ENCODE data around the gene SLC22A23.
A peak's percentile ranks its signal among the peaks of the same experiment; 100 is the strongest.

Gene SLC22A23

GRCh38 chr6:3421791-3422434 lies 34.9 kb downstream of the SLC22A23 start:
- no peak for DNase-seq

- DNase-seq = no peak
Measured at GRCh38 chr6:3421143-3421542, 35.7 kb downstream of the SLC22A23 start.

GRCh38 chr6:3419624-3420272 lies 37.1 kb downstream of the SLC22A23 start:
- DNase-seq = no peak

- DNase-seq = no peak
Measured at GRCh38 chr6:3418496-3419060, 38.3 kb downstream of the SLC22A23 start.

GRCh38 chr6:3417473-3417872 lies 39.4 kb downstream of the SLC22A23 start:
- no peak for DNase-seq

- DNase-seq = no peak
Measured at GRCh38 chr6:3415490-3415889, 41.4 kb downstream of the SLC22A23 start.

- no peak for DNase-seq
Measured at GRCh38 chr6:3415082-3415453, 41.8 kb downstream of the SLC22A23 start.

- no peak for DNase-seq
Measured at GRCh38 chr6:3414327-3415081, 42.3 kb downstream of the SLC22A23 start.

- no peak for DNase-seq
Measured at GRCh38 chr6:3413592-3413991, 43.3 kb downstream of the SLC22A23 start.

- no peak for DNase-seq
Measured at GRCh38 chr6:3412779-3413500, 43.9 kb downstream of the SLC22A23 start.

- DNase-seq = no peak
Measured at GRCh38 chr6:3411967-3412778, 44.7 kb downstream of the SLC22A23 start.

- peak; percentile 58 for DNase-seq
Measured at GRCh38 chr6:3410385-3411360, 46.2 kb downstream of the SLC22A23 start.

- no peak for DNase-seq
Measured at GRCh38 chr6:3409699-3410384, 47.0 kb downstream of the SLC22A23 start.

GRCh38 chr6:3408665-3409064 lies 48.2 kb downstream of the SLC22A23 start:
- DNase-seq = no peak

- no peak for DNase-seq
Measured at GRCh38 chr6:3407840-3408239, 49.0 kb downstream of the SLC22A23 start.

- DNase-seq = no peak
Measured at GRCh38 chr6:3406891-3407809, 49.7 kb downstream of the SLC22A23 start.

- no peak for DNase-seq
Measured at GRCh38 chr6:3406362-3406821, 50.5 kb downstream of the SLC22A23 start.

- no peak for DNase-seq
Measured at GRCh38 chr6:3405679-3406078, 51.2 kb downstream of the SLC22A23 start.

GRCh38 chr6:3405182-3405518 lies 51.7 kb downstream of the SLC22A23 start:
- DNase-seq = no peak
